Activated B cell treated with CpG ODN at 0.5 μM for 24 hours (primary cell): ENCODE measurements around the gene LHX3. TPM values are rescaled to one million over a fixed set of nuclear protein-coding genes. Genes with fewer than 3 reads are reported as not detected.

Experiments
- ATAC-seq: fragments of 200-7000 bp; cut with Tn5 transposase; one replicate; pipeline ENCODE4 v1.10.0; 2021; ENCODE audit warnings: low read depth, mild to moderate bottlenecking, moderate library complexity
- CTCF ChIA-PET: fragments of 350-600 bp; sonication (Branson Sonifier 250); formaldehyde crosslinking; loops from one replicate; lab custom pipeline; 2021; ENCODE audit warnings: antibody characterized with exemption; lab: Charles Lee
- POLR2A ChIA-PET: fragments of 350-600 bp; sonication (Branson Sonifier 250); formaldehyde crosslinking; loops from one replicate; lab custom pipeline; 2021; ENCODE audit warnings: antibody characterized with exemption; lab: Charles Lee
- DNase-seq: peaks from one replicate; pipeline ENCODE4 v3.0.0; 2022
- H3K27ac Mint-ChIP-seq: one replicate; pipeline ENCODE4 v1.8.0; 2020; ENCODE audit warnings: mixed read lengths
- H3K27me3 Mint-ChIP-seq: one replicate; pipeline ENCODE4 v1.8.0; 2021; ENCODE audit warnings: mixed read lengths
- H3K36me3 Mint-ChIP-seq: one replicate; pipeline ENCODE4 v1.8.0; 2021; ENCODE audit warnings: low read depth, mixed read lengths
- H3K4me1 Mint-ChIP-seq: one replicate; pipeline ENCODE4 v1.8.0; 2021; ENCODE audit warnings: mixed read lengths
- H3K4me3 Mint-ChIP-seq: one replicate; pipeline ENCODE4 v1.8.0; 2020; ENCODE audit warnings: mild to moderate bottlenecking, mixed read lengths
- H3K9me3 Mint-ChIP-seq: one replicate; pipeline ENCODE4 v1.8.0; 2020; ENCODE audit warnings: mixed read lengths
- CTCF ChIP-seq: fragments of 200-600 bp; IDR thresholded peaks from one replicate; pipeline ENCODE4 v1.8.0; 2022; ENCODE audit warnings: antibody characterized with exemption, mild to moderate bottlenecking
- intact Hi-C: fragments of 100-400 bp; cut with micrococcal nuclease; formaldehyde crosslinking; loops from one replicate; pipeline ENCODE4 v1.15.1; 2024
- total RNA-seq: library from RNA; stranded (reverse); gene quantifications from 2 replicates; pipeline ENCODE4 v1.2.3, GENCODE V29; 2022

Gene LHX3
- total RNA-seq, 1 donor from 2014 or later, result not detected

DNA sequence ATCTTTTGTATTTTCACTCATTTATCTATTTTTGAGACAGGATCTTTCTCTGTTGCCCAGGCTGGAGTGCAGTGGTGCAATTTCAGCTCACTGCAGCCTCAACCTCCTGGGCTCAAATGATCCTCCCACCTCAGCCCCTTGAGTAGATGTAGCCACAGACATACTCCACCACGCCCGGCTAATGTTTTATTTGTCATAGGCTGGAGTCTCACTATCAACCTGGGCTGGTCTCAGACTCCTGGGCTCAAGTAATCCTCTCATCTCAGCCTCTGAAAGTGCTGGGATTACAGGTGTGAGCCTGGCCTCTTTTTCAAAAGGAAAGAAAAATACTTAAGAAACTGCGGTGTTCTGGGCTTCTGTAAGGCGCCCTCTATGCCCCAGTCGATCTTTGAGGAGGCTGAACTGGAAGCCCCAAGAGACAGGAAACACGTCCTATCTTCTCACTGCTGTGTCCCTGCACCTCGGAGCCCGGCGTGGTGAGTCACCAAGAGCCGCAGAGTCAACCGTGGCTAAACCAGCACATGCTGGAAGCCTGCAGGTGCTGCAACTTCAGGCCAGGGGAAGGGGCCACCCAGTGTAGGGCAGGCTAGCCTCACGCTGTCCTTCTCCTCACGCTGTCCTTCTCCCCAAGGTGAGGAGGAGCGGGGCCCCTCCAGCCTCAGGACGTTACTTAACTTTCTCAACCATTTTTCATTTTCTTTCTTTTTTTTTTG is 15.2 kb upstream of the LHX3 start:
- H3K27ac Mint-ChIP-seq, result no peak overlapping the region
- ChIA-PET CTCF (interaction anchor here (1.0 kb wide), 1 partner anchor 50 kb away, joined by 3 read pairs; no protein-coding TSS in a partner anchor), POLR2A (interaction anchor here (1.5 kb wide), 1 partner anchor 23 kb away, joined by 4 read pairs; no protein-coding TSS in a partner anchor)
- peaks cover 86% of the 10 kb centered on the region for H3K36me3 Mint-ChIP-seq
- no peak for DNase-seq
- intact Hi-C loops, result no loop called here
- no peak overlapping the region for H3K4me3 Mint-ChIP-seq
- no peaks in the 10 kb centered on the region for H3K9me3 Mint-ChIP-seq
- no peak for TF ChIP-seq CTCF
- H3K4me1 Mint-ChIP-seq, result peaks cover 41% of the 10 kb centered on the region
- ATAC-seq, result no peak
- H3K27me3 Mint-ChIP-seq, result no peaks in the 10 kb centered on the region

- POLR2A ChIA-PET, result interaction anchor here (1.5 kb wide), 2 partner anchors 24 to 26 kb away, joined by 3 to 4 read pairs; partner anchors contain the start of gene QSOX2
- DNase-seq (no peak), ATAC-seq (no peak)
- Mint-ChIP-seq H3K4me3 (no peak overlapping the region), H3K9me3 (no peaks in the 10 kb centered on the region), H3K36me3 (peaks cover 89% of the 10 kb centered on the region), H3K27ac (no peak overlapping the region), H3K27me3 (no peaks in the 10 kb centered on the region), H3K4me1 (peaks cover 38% of the 10 kb centered on the region)
- no peak for TF ChIP-seq CTCF
- CTCF ChIA-PET, result interaction anchor here (1.0 kb wide), 1 partner anchor 49 kb away, joined by 3 read pairs; no protein-coding TSS in a partner anchor
- intact Hi-C loops, result no loop called here
Measured at GRCh38 chr9:136219276-136219675, 14.3 kb upstream of the LHX3 start.

- ChIA-PET CTCF (no interaction called here), POLR2A (interaction anchor here (1.5 kb wide), 2 partner anchors 24 to 27 kb away, joined by 3 to 4 read pairs; partner anchors contain the start of gene QSOX2)
- no peaks in the 10 kb centered on the region for H3K9me3 Mint-ChIP-seq
- intact Hi-C loops, result no loop called here
- H3K36me3 Mint-ChIP-seq, result peaks cover 90% of the 10 kb centered on the region
- H3K4me3 Mint-ChIP-seq, result no peak overlapping the region
- no peak overlapping the region for H3K27ac Mint-ChIP-seq
- H3K4me1 Mint-ChIP-seq, result peaks cover 33% of the 10 kb centered on the region
- no peak for ATAC-seq
- no peak for TF ChIP-seq CTCF
- H3K27me3 Mint-ChIP-seq, result no peaks in the 10 kb centered on the region
- DNase-seq, result no peak
Measured at GRCh38 chr9:136218673-136219072, 13.7 kb upstream of the LHX3 start.

- no peak for TF ChIP-seq CTCF
- ATAC-seq (no peak), DNase-seq (no peak)
- no peak overlapping the region for H3K4me3 Mint-ChIP-seq
- no peak overlapping the region for H3K27ac Mint-ChIP-seq
- ChIA-PET POLR2A (interaction anchor here (1.5 kb wide), 1 partner anchor 27 kb away, joined by 3 read pairs; the partner anchor contains the start of gene QSOX2), CTCF (no interaction called here)
- peaks cover 90% of the 10 kb centered on the region for H3K36me3 Mint-ChIP-seq
- intact Hi-C loops, result no loop called here
- no peaks in the 10 kb centered on the region for H3K27me3 Mint-ChIP-seq
- no peaks in the 10 kb centered on the region for H3K9me3 Mint-ChIP-seq
- H3K4me1 Mint-ChIP-seq, result peaks cover 29% of the 10 kb centered on the region
Measured at GRCh38 chr9:136218271-136218670, 13.3 kb upstream of the LHX3 start.

DNA sequence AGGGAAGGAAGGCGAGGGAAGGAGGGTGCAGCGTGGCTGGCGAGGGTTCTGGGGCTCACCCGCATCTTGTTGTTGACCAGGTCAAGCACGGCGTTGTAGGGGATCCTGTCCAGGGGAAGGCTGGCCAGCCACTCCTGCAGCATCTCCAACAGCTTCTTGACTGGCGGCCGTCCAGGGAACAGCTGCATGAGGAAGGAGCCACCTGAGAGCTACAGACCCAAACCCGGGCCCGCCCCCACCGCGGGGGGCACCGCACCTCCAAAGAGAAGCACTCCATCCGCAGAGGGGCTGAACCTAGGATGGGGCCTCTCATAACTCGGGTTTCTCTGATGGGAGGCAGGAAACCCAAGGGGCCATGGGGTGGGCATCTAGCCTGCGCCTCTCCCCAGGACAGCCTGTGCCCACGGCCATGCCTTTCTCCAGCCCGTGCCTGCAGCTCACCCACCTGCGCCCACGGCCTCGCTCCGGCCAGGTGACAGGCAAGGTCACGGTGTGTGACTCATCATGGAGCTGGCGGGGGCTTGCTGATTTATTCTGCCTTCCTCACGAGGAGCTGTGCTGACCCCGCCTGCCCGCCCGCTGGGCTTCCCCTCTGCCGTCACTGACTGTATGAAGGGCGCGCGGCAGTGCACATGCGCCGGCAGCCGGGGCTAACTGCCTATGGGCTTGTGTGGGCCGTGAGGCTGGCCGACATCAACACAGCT is 11.8 kb upstream of the LHX3 start:
- ATAC-seq, result no peak
- no peak for TF ChIP-seq CTCF
- no peaks in the 10 kb centered on the region for H3K9me3 Mint-ChIP-seq
- intact Hi-C loops, result no loop called here
- H3K36me3 Mint-ChIP-seq, result peaks cover 91% of the 10 kb centered on the region
- no peak overlapping the region for H3K27ac Mint-ChIP-seq
- ChIA-PET CTCF (interaction anchor here (1.2 kb wide), 1 partner anchor 11 kb away, joined by 3 read pairs; no protein-coding TSS in a partner anchor), POLR2A (interaction anchor here (1.6 kb wide), 1 partner anchor 8 kb away, joined by 8 read pairs; no protein-coding TSS in a partner anchor)
- no peak for DNase-seq
- peaks cover 23% of the 10 kb centered on the region for H3K4me1 Mint-ChIP-seq
- H3K4me3 Mint-ChIP-seq, result no peak overlapping the region
- H3K27me3 Mint-ChIP-seq, result no peaks in the 10 kb centered on the region
